GM12865 (cell line): ENCODE results near the gene CD79A.

ENCODE experiments used
- DNase-seq: peaks from one replicate; pipeline ENCODE4 v3.0.0; 2010; ENCODE audit warnings: low read depth
- H3K4me3 ChIP-seq: 2 replicates; pipeline ENCODE4 v1.5.1; 2011; ENCODE audit warnings: mild to moderate bottlenecking, low read depth, low read length, control low read depth
- CTCF ChIP-seq: IDR thresholded peaks from 2 replicates; pipeline ENCODE4 v1.5.1; 2011; ENCODE audit warnings: low read length, control low read depth, low read depth, inconsistent platforms; ENCODE audit not compliant: insufficient read depth; ENCODE audit errors: missing control alignments

CD79A gene

GRCh38 chr19:41883821-41884733 lies 7.0 kb downstream of the CD79A start:
- H3K4me3 ChIP-seq, result peak overlapping the region; percentile 96
- peak; percentile 99 for DNase-seq
- TF ChIP-seq CTCF, result no peak

- TF ChIP-seq CTCF, result no peak
- DNase-seq, result peak; percentile 85
- H3K4me3 ChIP-seq, result peak overlapping the region; percentile 62
Measured at GRCh38 chr19:41886761-41887710, 10.0 kb downstream of the CD79A start.

- H3K4me3 ChIP-seq, result peak overlapping the region; percentile 62
- peak; percentile 82 for DNase-seq
Measured at GRCh38 chr19:41887711-41888382, 10.8 kb downstream of the CD79A start.

GRCh38 chr19:41888926-41889325 lies 11.8 kb downstream of the CD79A start:
- TF ChIP-seq CTCF, result no peak
- DNase-seq, result no peak
- no peak overlapping the region for H3K4me3 ChIP-seq

More at GRCh38 chr19:41887711-41888382, 10.8 kb downstream of the CD79A start:
- TF ChIP-seq CTCF, result peak; percentile 35

GRCh38 chr19:41889896-41890295 lies 12.8 kb downstream of the CD79A start:
- H3K4me3 ChIP-seq, result no peak overlapping the region
- DNase-seq, result no peak
- TF ChIP-seq CTCF, result no peak

- DNase-seq, result no peak
- no peak for TF ChIP-seq CTCF
- no peak overlapping the region for H3K4me3 ChIP-seq
Measured at GRCh38 chr19:41890936-41891335, 13.9 kb downstream of the CD79A start.
